ENCODE data around the gene MRPS35.
A peak's percentile ranks its signal among the peaks of the same experiment; 100 is the strongest.

Gene MRPS35

GRCh38 chr12:27710592-27711316 is at the start of gene MRPS35:
MRPS35 (plus strand) TSS chr12:27710832; CDS start chr12:27710844, 12 bp downstream.
- peaks cover 30% of the 10 kb centered on the region for H3K4me1 Mint-ChIP-seq
- H3K9me3 Mint-ChIP-seq = no peaks in the 10 kb centered on the region
- peak within 1 kb of the TSS; percentile 95 for H3K27ac Mint-ChIP-seq
- peak within 1 kb of the TSS; percentile 95 for H3K4me3 Mint-ChIP-seq
- CTCF ChIA-PET = interaction anchor here (1.2 kb wide), 1 partner anchor 326 kb away, joined by 4 read pairs; no protein-coding TSS in a partner anchor
- DNase-seq = peak; percentile 94
- H3K36me3 Mint-ChIP-seq = peaks cover 10% of the 10 kb centered on the region
- peaks cover 21% of the 10 kb centered on the region for H3K27me3 Mint-ChIP-seq

- Mint-ChIP-seq H3K4me3 (no peak overlapping the region), H3K9me3 (no peaks in the 10 kb centered on the region), H3K27me3 (no peaks in the 10 kb centered on the region), H3K27ac (no peak overlapping the region), H3K4me1 (peaks cover 2% of the 10 kb centered on the region), H3K36me3 (peaks cover 1% of the 10 kb centered on the region)
- CTCF ChIA-PET = no interaction called here
- no peak for DNase-seq
Measured at GRCh38 chr12:27665704-27666103, 44.9 kb upstream of the MRPS35 start.

GRCh38 chr12:27666510-27666909 is 44.1 kb upstream of the MRPS35 start:
- Mint-ChIP-seq H3K36me3 (no peaks in the 10 kb centered on the region), H3K27me3 (no peaks in the 10 kb centered on the region), H3K9me3 (no peaks in the 10 kb centered on the region), H3K4me3 (no peak overlapping the region), H3K4me1 (peaks cover 2% of the 10 kb centered on the region), H3K27ac (no peak overlapping the region)
- CTCF ChIA-PET = interaction anchor here (0.7 kb wide), 1 partner anchor 37 kb away, joined by 3 read pairs; no protein-coding TSS in a partner anchor
- DNase-seq = no peak

- no peak overlapping the region for H3K4me3 Mint-ChIP-seq
- H3K4me1 Mint-ChIP-seq = no peaks in the 10 kb centered on the region
- CTCF ChIA-PET = no interaction called here
- no peaks in the 10 kb centered on the region for H3K9me3 Mint-ChIP-seq
- no peaks in the 10 kb centered on the region for H3K27me3 Mint-ChIP-seq
- H3K36me3 Mint-ChIP-seq = no peaks in the 10 kb centered on the region
- H3K27ac Mint-ChIP-seq = no peak overlapping the region
- DNase-seq = no peak
Measured at GRCh38 chr12:27667540-27667939, 43.1 kb upstream of the MRPS35 start.

- H3K27ac Mint-ChIP-seq = no peak overlapping the region
- H3K9me3 Mint-ChIP-seq = no peaks in the 10 kb centered on the region
- no peak overlapping the region for H3K4me3 Mint-ChIP-seq
- CTCF ChIA-PET = no interaction called here
- no peaks in the 10 kb centered on the region for H3K4me1 Mint-ChIP-seq
- DNase-seq = no peak
- H3K27me3 Mint-ChIP-seq = no peaks in the 10 kb centered on the region
- H3K36me3 Mint-ChIP-seq = no peaks in the 10 kb centered on the region
Measured at GRCh38 chr12:27672051-27672450, 38.6 kb upstream of the MRPS35 start.

GRCh38 chr12:27672643-27673042 is 38.0 kb upstream of the MRPS35 start:
- H3K36me3 Mint-ChIP-seq = no peaks in the 10 kb centered on the region
- H3K4me1 Mint-ChIP-seq = no peaks in the 10 kb centered on the region
- no peaks in the 10 kb centered on the region for H3K9me3 Mint-ChIP-seq
- CTCF ChIA-PET = no interaction called here
- H3K27me3 Mint-ChIP-seq = no peaks in the 10 kb centered on the region
- H3K4me3 Mint-ChIP-seq = no peak overlapping the region
- H3K27ac Mint-ChIP-seq = no peak overlapping the region
- DNase-seq = no peak

- Mint-ChIP-seq H3K27ac (no peak overlapping the region), H3K4me3 (no peak overlapping the region), H3K4me1 (no peaks in the 10 kb centered on the region), H3K27me3 (no peaks in the 10 kb centered on the region), H3K9me3 (no peaks in the 10 kb centered on the region), H3K36me3 (no peaks in the 10 kb centered on the region)
- no peak for DNase-seq
- CTCF ChIA-PET = no interaction called here
Measured at GRCh38 chr12:27673101-27673718, 37.4 kb upstream of the MRPS35 start.

GRCh38 chr12:27674989-27675388 is 35.6 kb upstream of the MRPS35 start:
- Mint-ChIP-seq H3K9me3 (no peaks in the 10 kb centered on the region), H3K4me3 (no peak overlapping the region), H3K4me1 (no peaks in the 10 kb centered on the region), H3K27me3 (no peaks in the 10 kb centered on the region), H3K27ac (no peak overlapping the region), H3K36me3 (peaks cover 4% of the 10 kb centered on the region)
- CTCF ChIA-PET = interaction anchor here (0.6 kb wide), 1 partner anchor 264 kb away, joined by 3 read pairs; no protein-coding TSS in a partner anchor
- no peak for DNase-seq

- peaks cover 5% of the 10 kb centered on the region for H3K36me3 Mint-ChIP-seq
- DNase-seq = no peak
- CTCF ChIA-PET = no interaction called here
- no peak overlapping the region for H3K27ac Mint-ChIP-seq
- no peaks in the 10 kb centered on the region for H3K27me3 Mint-ChIP-seq
- H3K4me1 Mint-ChIP-seq = no peaks in the 10 kb centered on the region
- no peak overlapping the region for H3K4me3 Mint-ChIP-seq
- no peaks in the 10 kb centered on the region for H3K9me3 Mint-ChIP-seq
Measured at GRCh38 chr12:27680619-27681018, 30.0 kb upstream of the MRPS35 start.

- Mint-ChIP-seq H3K4me3 (no peak overlapping the region), H3K27ac (no peak overlapping the region), H3K4me1 (no peaks in the 10 kb centered on the region), H3K36me3 (peaks cover 5% of the 10 kb centered on the region), H3K27me3 (no peaks in the 10 kb centered on the region), H3K9me3 (no peaks in the 10 kb centered on the region)
- DNase-seq = no peak
- CTCF ChIA-PET = no interaction called here
Measured at GRCh38 chr12:27682534-27682933, 28.1 kb upstream of the MRPS35 start.

GRCh38 chr12:27685274-27685673 is 25.4 kb upstream of the MRPS35 start:
- Mint-ChIP-seq H3K9me3 (no peaks in the 10 kb centered on the region), H3K4me3 (no peak overlapping the region), H3K4me1 (no peaks in the 10 kb centered on the region), H3K36me3 (peaks cover 1% of the 10 kb centered on the region), H3K27me3 (no peaks in the 10 kb centered on the region), H3K27ac (no peak overlapping the region)
- CTCF ChIA-PET = no interaction called here
- DNase-seq = no peak

GRCh38 chr12:27686147-27686546 is 24.5 kb upstream of the MRPS35 start:
- CTCF ChIA-PET = interaction anchor here (1.1 kb wide), 1 partner anchor 17 kb away, joined by 3 read pairs; no protein-coding TSS in a partner anchor
- H3K4me1 Mint-ChIP-seq = no peaks in the 10 kb centered on the region
- peaks cover 1% of the 10 kb centered on the region for H3K36me3 Mint-ChIP-seq
- no peak overlapping the region for H3K27ac Mint-ChIP-seq
- H3K9me3 Mint-ChIP-seq = no peaks in the 10 kb centered on the region
- H3K27me3 Mint-ChIP-seq = no peaks in the 10 kb centered on the region
- no peak for DNase-seq
- no peak overlapping the region for H3K4me3 Mint-ChIP-seq

- Mint-ChIP-seq H3K27me3 (no peaks in the 10 kb centered on the region), H3K9me3 (no peaks in the 10 kb centered on the region), H3K27ac (no peak overlapping the region), H3K4me3 (no peak overlapping the region), H3K36me3 (peaks cover 1% of the 10 kb centered on the region), H3K4me1 (no peaks in the 10 kb centered on the region)
- CTCF ChIA-PET = interaction anchor here (0.6 to 1.3 kb wide), 2 partner anchors 15 to 55 kb away, joined by 3 read pairs; no protein-coding TSS in a partner anchor
- no peak for DNase-seq
Measured at GRCh38 chr12:27688671-27689070, 22.0 kb upstream of the MRPS35 start.

- CTCF ChIA-PET = interaction anchor here (1.3 kb wide), 1 partner anchor 14 kb away, joined by 3 read pairs; no protein-coding TSS in a partner anchor
Measured at GRCh38 chr12:27689558-27690180, 21.0 kb upstream of the MRPS35 start.

More at GRCh38 chr12:27689558-27690180, 21.0 kb upstream of the MRPS35 start:
- Mint-ChIP-seq H3K27ac (no peak overlapping the region), H3K9me3 (no peaks in the 10 kb centered on the region), H3K27me3 (no peaks in the 10 kb centered on the region), H3K4me1 (no peaks in the 10 kb centered on the region), H3K4me3 (no peak overlapping the region), H3K36me3 (peaks cover 1% of the 10 kb centered on the region)
- no peak for DNase-seq
